Peyer's patch (tissue), 4 donors: ENCODE results near the gene ZNF217.

ENCODE experiments used
- CTCF ChIP-seq, 6 experiments: fragments of 450-650 bp in 4 of 6; fragments of 200-600 bp in 2 of 6; sonication (generic) in 1 of 6; IDR thresholded peaks; one replicate each; pipeline ENCODE4 v1.5.1; 2017 to 2019; ENCODE audit warnings: antibody characterized with exemption in 6 of 6, mild to moderate bottlenecking in 3 of 6, moderate library complexity in 1 of 6
- POLR2A ChIP-seq, 2 donors: fragments of 450-650 bp; IDR thresholded peaks; one replicate each; pipeline ENCODE4 v1.5.1; 2017; ENCODE audit warnings: antibody characterized with exemption in 2 of 2, mild to moderate bottlenecking in 2 of 2, moderate library complexity in 2 of 2

GRCh38 chr20:53580376-53581111 lies 13.1 kb downstream of the ZNF217 start:
- TF ChIP-seq CTCF (IDR thresholded peaks at IDR 0.05) = peak in 3 of 6 experiments; percentile 6 to 82 (median 36)
- no peak for TF ChIP-seq POLR2A (IDR thresholded peaks at IDR 0.05)
